MV-4-11 (cell line): ENCODE data around the gene KCNQ1.

Source experiments
- DNase-seq: peaks from one replicate; lab custom pipeline; 2025; lab: John Stamatoyannopoulos, UW

The KCNQ1 gene

GRCh38 chr11:2651054-2651617 lies 206.3 kb downstream of the KCNQ1 start:
- no peak for DNase-seq

GRCh38 chr11:2651826-2652271 lies 207.0 kb downstream of the KCNQ1 start:
- no peak for DNase-seq

- no peak for DNase-seq
Observed at GRCh38 chr11:2652333-2653197, 207.8 kb downstream of the KCNQ1 start.

GRCh38 chr11:2653198-2653551 lies 208.4 kb downstream of the KCNQ1 start:
- no peak for DNase-seq

- no peak for DNase-seq
Observed at GRCh38 chr11:2653930-2654739, 209.3 kb downstream of the KCNQ1 start.

- DNase-seq, result no peak
Observed at GRCh38 chr11:2655016-2655719, 210.4 kb downstream of the KCNQ1 start.

- no peak for DNase-seq
Observed at GRCh38 chr11:2655834-2656622, 211.2 kb downstream of the KCNQ1 start.

GRCh38 chr11:2656859-2657258 lies 212.1 kb downstream of the KCNQ1 start:
- no peak for DNase-seq

- no peak for DNase-seq
Observed at GRCh38 chr11:2657697-2658284, 213.0 kb downstream of the KCNQ1 start.

GRCh38 chr11:2660357-2660939 lies 215.6 kb downstream of the KCNQ1 start:
- DNase-seq, result no peak

GRCh38 chr11:2661173-2662023 lies 216.6 kb downstream of the KCNQ1 start:
- DNase-seq, result no peak

GRCh38 chr11:2662024-2662312 lies 217.2 kb downstream of the KCNQ1 start:
- DNase-seq, result no peak

GRCh38 chr11:2662430-2663299 lies 217.9 kb downstream of the KCNQ1 start:
- DNase-seq, result no peak

GRCh38 chr11:2663506-2663905 lies 218.7 kb downstream of the KCNQ1 start:
- no peak for DNase-seq

- DNase-seq, result no peak
Observed at GRCh38 chr11:2663915-2664314, 219.1 kb downstream of the KCNQ1 start.

GRCh38 chr11:2664376-2664775 lies 219.6 kb downstream of the KCNQ1 start:
- DNase-seq, result no peak

- no peak for DNase-seq
Observed at GRCh38 chr11:2664791-2665525, 220.2 kb downstream of the KCNQ1 start.
